ENCODE data around the gene COL4A2.

Gene COL4A2

GRCh38 chr13:110430391-110431336, 123.6 kb downstream of the COL4A2 start:
- TF ChIP-seq GATA3 (IDR thresholded peaks at IDR 0.05; ENCODE audit: low read depth, low read length), result no peak
- TF ChIP-seq GATA2 (IDR thresholded peaks at IDR 0.05; ENCODE audit: low read depth, low read length), result no peak

- TF ChIP-seq GATA3 (IDR thresholded peaks at IDR 0.05; ENCODE audit: low read depth, low read length) (no peak), GATA2 (IDR thresholded peaks at IDR 0.05; ENCODE audit: low read depth, low read length) (peak; percentile 88)
These were observed 124.6 kb downstream of the COL4A2 start for GRCh38 chr13:110431425-110432294.

GRCh38 chr13:110432522-110432921, 125.4 kb downstream of the COL4A2 start:
- TF ChIP-seq GATA2 (IDR thresholded peaks at IDR 0.05; ENCODE audit: low read depth, low read length) (no peak; the same call in 1 of the 2 replicates), GATA3 (IDR thresholded peaks at IDR 0.05; ENCODE audit: low read depth, low read length) (peak; percentile 91)

DNA sequence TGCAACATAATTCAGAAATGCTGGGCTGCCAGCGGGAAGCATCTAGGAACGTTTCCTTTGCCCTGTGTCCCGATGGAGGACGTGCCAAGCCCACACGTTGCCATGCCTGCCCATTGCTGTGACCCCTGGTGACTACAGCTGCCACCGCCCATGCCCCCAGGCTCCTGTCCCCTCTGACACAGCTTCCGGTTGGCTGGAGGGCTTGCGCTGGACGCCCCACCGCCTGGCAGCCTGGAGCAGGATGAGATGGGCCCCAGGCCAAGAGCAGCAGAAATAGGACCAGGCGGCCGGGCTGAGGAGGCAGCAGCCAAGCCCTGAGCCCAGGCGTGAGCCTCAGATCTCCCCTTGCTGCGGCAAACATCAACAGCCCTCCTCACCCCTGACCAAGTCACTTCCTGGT, 125.9 kb downstream of the COL4A2 start:
- TF ChIP-seq GATA3 (IDR thresholded peaks at IDR 0.05; ENCODE audit: low read depth, low read length), result no peak
- no peak; the same call in 1 of the 2 replicates for TF ChIP-seq GATA2 (IDR thresholded peaks at IDR 0.05; ENCODE audit: low read depth, low read length)

DNA sequence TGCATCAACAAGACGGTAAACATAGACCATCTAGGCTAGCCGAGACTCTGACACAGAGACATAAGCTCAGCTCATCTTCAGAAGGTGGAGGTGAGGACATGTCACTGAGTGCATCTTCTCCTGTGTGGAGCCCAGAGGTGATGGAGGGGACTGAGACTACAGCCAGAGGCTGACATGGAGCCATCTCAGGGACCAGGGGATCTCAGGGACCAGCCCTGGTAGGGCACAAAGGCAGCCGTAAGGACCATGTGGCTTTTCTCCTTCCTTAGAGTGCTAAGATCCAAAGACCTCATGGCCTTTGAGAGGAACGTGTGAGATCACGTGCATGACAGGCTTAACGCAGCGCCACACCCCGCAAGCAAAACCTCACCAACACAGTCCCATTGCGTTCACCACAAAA, 127.5 kb downstream of the COL4A2 start:
- TF ChIP-seq GATA3 (IDR thresholded peaks at IDR 0.05; ENCODE audit: low read depth, low read length), result no peak
- TF ChIP-seq GATA2 (IDR thresholded peaks at IDR 0.05; ENCODE audit: low read depth, low read length), result no peak

DNA sequence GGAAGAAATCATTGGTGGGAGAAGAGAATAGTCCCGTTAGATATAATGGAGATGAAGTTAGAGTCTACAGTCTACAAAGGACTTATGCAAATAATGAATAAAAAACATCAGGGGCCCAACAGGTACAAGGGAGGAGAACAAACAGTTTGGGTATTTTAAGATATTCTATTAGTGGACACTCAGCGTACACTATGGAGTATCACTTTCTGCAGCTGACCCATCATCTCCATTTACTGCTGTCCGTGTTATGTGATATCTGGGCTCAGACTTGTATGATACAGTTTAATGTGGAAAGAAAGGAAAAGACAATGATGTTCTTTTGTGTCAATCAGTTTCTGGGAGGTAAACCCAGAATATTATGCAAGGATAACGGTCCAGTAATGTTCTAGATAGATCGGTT, 128.2 kb downstream of the COL4A2 start:
- TF ChIP-seq GATA2 (IDR thresholded peaks at IDR 0.05; ENCODE audit: low read depth, low read length), result no peak
- TF ChIP-seq GATA3 (IDR thresholded peaks at IDR 0.05; ENCODE audit: low read depth, low read length), result no peak

GRCh38 chr13:110436276-110436675, 129.2 kb downstream of the COL4A2 start:
- no peak for TF ChIP-seq GATA3 (IDR thresholded peaks at IDR 0.05; ENCODE audit: low read depth, low read length)
- no peak for TF ChIP-seq GATA2 (IDR thresholded peaks at IDR 0.05; ENCODE audit: low read depth, low read length)

DNA sequence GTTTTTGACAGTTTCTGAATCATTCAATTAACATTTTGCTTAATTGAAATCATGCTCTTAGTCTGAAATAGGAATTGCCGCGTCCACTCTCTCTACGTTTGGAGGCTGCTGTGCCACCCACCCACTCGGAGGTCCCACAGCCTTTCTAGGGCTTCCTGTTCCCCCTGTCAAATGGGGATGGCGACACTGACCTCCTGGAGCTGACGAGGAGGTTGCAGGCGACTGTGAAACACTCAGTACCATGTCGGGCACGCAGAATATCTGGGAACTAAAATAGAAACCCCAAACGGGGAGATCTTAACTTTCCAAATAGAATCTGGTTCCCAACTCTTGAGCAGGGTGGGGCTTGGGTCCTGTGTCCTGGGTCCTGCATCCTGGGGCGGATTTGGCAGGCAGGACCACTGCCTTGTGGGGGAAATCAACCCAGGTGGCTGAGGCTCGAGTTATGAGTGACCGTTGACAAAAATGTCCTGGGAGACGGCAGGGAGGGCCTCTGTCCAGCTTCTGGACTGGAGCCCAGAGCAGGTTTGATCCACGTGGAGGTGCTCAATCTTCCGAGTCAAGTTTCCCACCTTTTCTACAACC, 129.8 kb downstream of the COL4A2 start:
- no peak for TF ChIP-seq GATA3 (IDR thresholded peaks at IDR 0.05; ENCODE audit: low read depth, low read length)
- no peak for TF ChIP-seq GATA2 (IDR thresholded peaks at IDR 0.05; ENCODE audit: low read depth, low read length)

- TF ChIP-seq GATA2 (IDR thresholded peaks at IDR 0.05; ENCODE audit: low read depth, low read length) (no peak), GATA3 (IDR thresholded peaks at IDR 0.05; ENCODE audit: low read depth, low read length) (no peak)
These were observed 131.1 kb downstream of the COL4A2 start for GRCh38 chr13:110438211-110438610.

GRCh38 chr13:110438776-110439175, 131.7 kb downstream of the COL4A2 start:
- no peak for TF ChIP-seq GATA2 (IDR thresholded peaks at IDR 0.05; ENCODE audit: low read depth, low read length)
- no peak for TF ChIP-seq GATA3 (IDR thresholded peaks at IDR 0.05; ENCODE audit: low read depth, low read length)

DNA sequence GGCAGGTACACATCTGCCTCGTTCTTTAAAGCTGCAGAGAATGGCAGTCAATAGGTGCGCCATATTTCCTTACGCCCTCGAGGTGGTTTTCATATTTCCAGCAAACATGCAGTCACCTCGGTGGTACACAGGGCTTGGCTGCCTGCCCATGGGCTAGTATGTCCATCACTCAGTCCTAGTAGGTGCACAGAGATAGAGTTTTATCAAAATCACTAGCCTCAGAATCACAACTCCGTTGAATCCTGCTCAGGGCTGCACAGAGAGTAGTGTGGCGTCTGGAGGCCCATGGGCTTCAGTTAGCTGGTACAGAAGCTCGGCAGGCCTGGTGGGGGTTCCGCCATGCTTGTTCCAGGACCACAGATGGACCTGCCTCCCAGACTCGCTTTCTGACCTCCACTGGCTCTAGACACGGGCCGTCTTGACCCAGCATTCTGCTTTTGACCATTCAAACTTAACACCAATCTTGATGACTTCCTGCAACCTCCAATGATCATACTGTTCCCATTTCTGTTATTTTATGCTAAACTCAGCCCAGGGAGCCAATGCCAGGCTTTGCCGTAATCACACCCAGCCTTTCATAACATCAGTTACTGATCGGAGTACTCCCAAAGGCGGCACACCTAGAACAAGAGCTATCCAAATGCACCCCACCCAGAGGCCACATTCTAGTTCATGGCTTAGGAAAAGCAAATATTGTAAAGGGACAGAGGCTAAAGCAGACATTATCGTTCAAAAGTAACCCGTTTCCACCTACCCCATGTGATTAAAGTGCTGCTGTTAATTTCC, 134.1 kb downstream of the COL4A2 start:
- TF ChIP-seq GATA2 (IDR thresholded peaks at IDR 0.05; ENCODE audit: low read depth, low read length), result no peak
- no peak for TF ChIP-seq GATA3 (IDR thresholded peaks at IDR 0.05; ENCODE audit: low read depth, low read length)

DNA sequence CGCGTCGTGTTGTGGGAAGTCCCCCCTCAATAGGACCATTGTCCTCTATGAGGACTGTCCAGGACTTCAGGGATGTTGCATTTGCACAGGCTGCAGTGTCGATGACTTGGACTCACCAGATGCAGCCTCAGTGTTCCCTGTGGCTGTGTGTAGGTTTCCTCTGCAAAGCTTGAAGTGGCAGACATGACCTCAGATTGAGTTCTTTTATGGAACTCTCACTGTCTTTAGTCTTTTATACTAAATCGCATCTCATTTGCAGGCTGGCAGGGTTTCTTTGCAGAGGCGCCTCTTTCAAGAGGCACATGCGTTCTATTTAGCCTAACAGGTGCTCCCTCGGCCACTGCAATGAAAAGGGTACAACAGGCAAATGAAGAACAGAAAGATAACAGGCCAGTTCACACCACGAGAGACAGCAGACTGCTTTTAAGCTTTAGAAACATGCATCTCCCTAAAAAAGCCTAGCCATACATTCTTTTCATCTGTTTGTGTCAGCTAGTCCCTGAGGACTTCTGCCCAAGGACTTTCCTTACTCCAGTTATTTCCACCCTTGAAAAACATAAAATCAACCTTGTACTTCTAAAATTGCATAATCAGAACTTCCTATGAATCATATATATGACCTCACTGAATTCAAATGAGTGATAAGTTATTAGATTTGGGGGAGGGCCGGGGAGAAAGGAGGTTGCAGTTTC, 136.0 kb downstream of the COL4A2 start:
- TF ChIP-seq GATA2 (IDR thresholded peaks at IDR 0.05; ENCODE audit: low read depth, low read length) (no peak), GATA3 (IDR thresholded peaks at IDR 0.05; ENCODE audit: low read depth, low read length) (no peak)

All from SH-SY5Y (cell line).